Osteoblast (primary cell): Measurements from ENCODE around the gene FAAP100. TPM values are rescaled to one million over a fixed set of nuclear protein-coding genes. Genes with fewer than 3 reads are reported as not detected.
A peak's percentile ranks its signal among the peaks of the same experiment; 100 is the strongest.

Experiments used
- DNase-seq: peaks from one replicate; pipeline ENCODE4 v3.0.0; 2011; ENCODE audit warnings: low spot score, mixed read lengths; ENCODE audit not compliant: insufficient read length; ENCODE audit errors: missing footprints
- H2AFZ ChIP-seq: 2 replicates; pipeline ENCODE4 v1.6.0; 2011; ENCODE audit warnings: mild to moderate bottlenecking, low read length
- H3K27ac ChIP-seq: 2 replicates; pipeline ENCODE4 v1.5.1; 2011; ENCODE audit warnings: mild to moderate bottlenecking, low read depth, low read length, moderate library complexity
- H3K27me3 ChIP-seq: 2 replicates; pipeline ENCODE4 v1.6.0; 2012; ENCODE audit warnings: mild to moderate bottlenecking, control low read depth, inconsistent platforms, low read length, moderate library complexity; ENCODE audit not compliant: insufficient read depth
- H3K36me3 ChIP-seq: 2 replicates; pipeline ENCODE4 v1.5.1; 2011; ENCODE audit warnings: mild to moderate bottlenecking, low read length, control low read depth, moderate library complexity; ENCODE audit not compliant: insufficient read depth
- H3K4me1 ChIP-seq: 2 replicates; pipeline ENCODE4 v1.5.1; 2011; ENCODE audit warnings: mild to moderate bottlenecking, low read length, control low read depth, moderate library complexity; ENCODE audit not compliant: insufficient read depth
- H3K4me2 ChIP-seq: 2 replicates; pipeline ENCODE4 v1.6.0; 2011; ENCODE audit warnings: mild to moderate bottlenecking, low read length; ENCODE audit not compliant: insufficient read depth
- H3K4me3 ChIP-seq: fragments of 200-600 bp; sonication (generic); 3 replicates; pipeline ENCODE4 v1.5.1; 2012; ENCODE audit warnings: mild to moderate bottlenecking, low read length, inconsistent platforms; ENCODE audit not compliant: insufficient read depth
- H3K79me2 ChIP-seq: 2 replicates; pipeline ENCODE4 v1.6.0; 2012; ENCODE audit warnings: mild to moderate bottlenecking, low read length, control low read depth, inconsistent platforms; ENCODE audit not compliant: insufficient read depth
- H3K9me3 ChIP-seq: 2 replicates; pipeline ENCODE4 v1.5.1; 2011; ENCODE audit warnings: low read depth, low read length, control low read depth
- H4K20me1 ChIP-seq: 2 replicates; pipeline ENCODE4 v1.6.0; 2012; ENCODE audit warnings: mild to moderate bottlenecking, low read length, control low read depth; ENCODE audit not compliant: insufficient read depth
- CTCF ChIP-seq: IDR thresholded peaks from 2 replicates; pipeline ENCODE4 v1.5.1; 2011; ENCODE audit warnings: mild to moderate bottlenecking, low read depth, low read length, moderate library complexity; ENCODE audit errors: extremely low read depth
- total RNA-seq: library from RNA; depleted of rRNA; stranded (reverse); fragments of >200 nt; gene quantifications from 2 replicates; pipeline ENCODE4 v1.2.3, GENCODE V29; 2012

Gene FAAP100
- total RNA-seq, 1 donor, result 44.5 TPM

- H3K27ac ChIP-seq, result peak overlapping the region; percentile 75
- no peak for TF ChIP-seq CTCF
- peak overlapping the region; percentile 40 for H3K4me2 ChIP-seq
These were observed 30.2 kb upstream of the FAAP100 start for GRCh38 chr17:81582341-81582740.

GRCh38 chr17:81581758-81582157 is 29.6 kb upstream of the FAAP100 start:
- Histone ChIP-seq H3K27me3 (no peaks in the 10 kb centered on the region), H2AFZ (no peak overlapping the region), H3K9me3 (no peaks in the 10 kb centered on the region), H3K4me3 (no peak overlapping the region), H3K36me3 (peaks cover 41% of the 10 kb centered on the region), H3K79me2 (peaks cover 45% of the 10 kb centered on the region), H3K4me1 (peaks cover 65% of the 10 kb centered on the region), H3K27ac (peak overlapping the region; percentile 75), H3K4me2 (no peak overlapping the region), H4K20me1 (no peaks in the 10 kb centered on the region)
- no peak for TF ChIP-seq CTCF
- DNase-seq, result no peak

More at GRCh38 chr17:81582341-81582740, 30.2 kb upstream of the FAAP100 start:
- DNase-seq, result no peak
- no peaks in the 10 kb centered on the region for H4K20me1 ChIP-seq
- peaks cover 44% of the 10 kb centered on the region for H3K79me2 ChIP-seq
- no peak overlapping the region for H2AFZ ChIP-seq
- no peak overlapping the region for H3K4me3 ChIP-seq
- peaks cover 60% of the 10 kb centered on the region for H3K4me1 ChIP-seq
- H3K27me3 ChIP-seq, result no peaks in the 10 kb centered on the region
- peaks cover 45% of the 10 kb centered on the region for H3K36me3 ChIP-seq
- H3K9me3 ChIP-seq, result no peaks in the 10 kb centered on the region

- Histone ChIP-seq H3K4me1 (peaks cover 77% of the 10 kb centered on the region), H3K4me2 (no peak overlapping the region), H3K79me2 (peaks cover 54% of the 10 kb centered on the region), H3K9me3 (no peaks in the 10 kb centered on the region), H2AFZ (no peak overlapping the region), H3K4me3 (no peak overlapping the region), H3K27me3 (no peaks in the 10 kb centered on the region), H3K27ac (peak overlapping the region; percentile 88), H3K36me3 (peaks cover 37% of the 10 kb centered on the region), H4K20me1 (no peaks in the 10 kb centered on the region)
- TF ChIP-seq CTCF, result no peak
- DNase-seq, result no peak
These were observed 28.3 kb upstream of the FAAP100 start for GRCh38 chr17:81580481-81580880.

- H3K4me2 ChIP-seq, result peak overlapping the region; percentile 62
These were observed 27.7 kb upstream of the FAAP100 start for GRCh38 chr17:81579821-81580321.

More at GRCh38 chr17:81579821-81580321, 27.7 kb upstream of the FAAP100 start:
- Histone ChIP-seq H3K4me3 (no peak overlapping the region), H3K36me3 (peaks cover 35% of the 10 kb centered on the region), H2AFZ (no peak overlapping the region), H4K20me1 (no peaks in the 10 kb centered on the region), H3K27ac (peak overlapping the region; percentile 88), H3K4me1 (peaks cover 77% of the 10 kb centered on the region), H3K27me3 (no peaks in the 10 kb centered on the region), H3K79me2 (peaks cover 58% of the 10 kb centered on the region), H3K9me3 (no peaks in the 10 kb centered on the region)
- peak; percentile 95 for DNase-seq
- TF ChIP-seq CTCF, result no peak
